ENCODE data around the gene ONECUT3. TPM values are rescaled to one million over a fixed set of nuclear protein-coding genes. Genes with fewer than 3 reads are reported as not detected.

The ONECUT3 gene
- total RNA-seq, 2 experiments from 2014 or later = not detected

DNA sequence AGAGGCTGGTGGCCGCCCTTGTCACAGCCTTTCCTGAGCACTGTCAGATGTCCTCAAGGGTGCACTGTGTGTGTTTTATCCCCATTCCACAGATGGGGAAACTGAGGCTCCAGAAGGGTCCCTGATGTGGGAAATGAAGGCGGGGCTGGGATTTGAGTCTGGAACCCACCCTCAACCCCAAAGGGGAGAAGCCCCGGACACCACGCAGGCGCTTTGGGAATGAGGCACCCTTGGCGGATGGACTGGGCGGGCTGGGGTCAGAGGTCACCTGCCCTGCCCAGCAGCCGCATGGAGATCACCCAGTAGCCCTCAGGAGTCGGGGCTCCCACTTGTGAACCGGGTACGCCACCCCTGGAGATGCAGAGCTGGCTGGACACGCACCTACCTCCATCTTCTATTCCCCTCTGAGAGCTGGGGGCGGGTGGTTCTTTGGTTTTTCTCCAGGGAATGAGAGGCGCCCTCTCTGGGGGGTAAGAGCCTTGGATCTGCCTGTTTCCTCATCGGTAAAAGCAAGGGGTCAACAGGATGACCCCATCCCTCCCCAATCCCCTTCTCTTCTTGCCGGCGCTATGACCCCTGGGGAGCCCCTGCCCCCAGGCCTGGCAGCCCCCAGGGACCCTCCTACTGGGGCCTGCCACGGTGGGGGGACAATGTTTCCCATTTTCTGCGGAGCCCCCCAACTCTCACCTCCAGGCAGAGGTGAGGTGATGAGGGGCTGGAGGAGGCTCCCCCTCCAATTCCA, 8.3 kb upstream of the ONECUT3 start:
- TF ChIP-seq CTCF (IDR thresholded peaks at IDR 0.05) = no peak
- H3K9me3 Mint-ChIP-seq = no peaks in the 10 kb centered on the region
- CTCF ChIA-PET = interaction anchor here (1.0 kb wide), 1 partner anchor 72 kb away, joined by 3 read pairs; no protein-coding TSS in a partner anchor
- H3K36me3 Mint-ChIP-seq (ENCODE audit: low read depth) = no peaks in the 10 kb centered on the region
- ATAC-seq (no peak), DNase-seq (no peak)
- peaks cover 30% of the 10 kb centered on the region for H3K27me3 Mint-ChIP-seq
- no peak overlapping the region for H3K4me3 Mint-ChIP-seq
- peaks cover 7% of the 10 kb centered on the region for H3K4me1 Mint-ChIP-seq (ENCODE audit: low read depth)
- intact Hi-C loops (cut with micrococcal nuclease) = no loop called here
- POLR2A ChIA-PET = no interaction called here
- H3K27ac Mint-ChIP-seq = no peak overlapping the region

- CTCF ChIA-PET = interaction anchor here (1.0 kb wide), 1 partner anchor 73 kb away, joined by 3 read pairs; no protein-coding TSS in a partner anchor
- H3K9me3 Mint-ChIP-seq = no peaks in the 10 kb centered on the region
- DNase-seq = no peak
- intact Hi-C loops (cut with micrococcal nuclease) = no loop called here
- H3K36me3 Mint-ChIP-seq (ENCODE audit: low read depth) = no peaks in the 10 kb centered on the region
- POLR2A ChIA-PET = no interaction called here
- no peak overlapping the region for H3K4me3 Mint-ChIP-seq
- no peak overlapping the region for H3K27ac Mint-ChIP-seq
- no peak for TF ChIP-seq CTCF (IDR thresholded peaks at IDR 0.05)
- peaks cover 34% of the 10 kb centered on the region for H3K27me3 Mint-ChIP-seq
- no peak for ATAC-seq
- H3K4me1 Mint-ChIP-seq (ENCODE audit: low read depth) = peaks cover 11% of the 10 kb centered on the region
These were observed 7.7 kb upstream of the ONECUT3 start for GRCh38 chr19:1745589-1746031.

DNA sequence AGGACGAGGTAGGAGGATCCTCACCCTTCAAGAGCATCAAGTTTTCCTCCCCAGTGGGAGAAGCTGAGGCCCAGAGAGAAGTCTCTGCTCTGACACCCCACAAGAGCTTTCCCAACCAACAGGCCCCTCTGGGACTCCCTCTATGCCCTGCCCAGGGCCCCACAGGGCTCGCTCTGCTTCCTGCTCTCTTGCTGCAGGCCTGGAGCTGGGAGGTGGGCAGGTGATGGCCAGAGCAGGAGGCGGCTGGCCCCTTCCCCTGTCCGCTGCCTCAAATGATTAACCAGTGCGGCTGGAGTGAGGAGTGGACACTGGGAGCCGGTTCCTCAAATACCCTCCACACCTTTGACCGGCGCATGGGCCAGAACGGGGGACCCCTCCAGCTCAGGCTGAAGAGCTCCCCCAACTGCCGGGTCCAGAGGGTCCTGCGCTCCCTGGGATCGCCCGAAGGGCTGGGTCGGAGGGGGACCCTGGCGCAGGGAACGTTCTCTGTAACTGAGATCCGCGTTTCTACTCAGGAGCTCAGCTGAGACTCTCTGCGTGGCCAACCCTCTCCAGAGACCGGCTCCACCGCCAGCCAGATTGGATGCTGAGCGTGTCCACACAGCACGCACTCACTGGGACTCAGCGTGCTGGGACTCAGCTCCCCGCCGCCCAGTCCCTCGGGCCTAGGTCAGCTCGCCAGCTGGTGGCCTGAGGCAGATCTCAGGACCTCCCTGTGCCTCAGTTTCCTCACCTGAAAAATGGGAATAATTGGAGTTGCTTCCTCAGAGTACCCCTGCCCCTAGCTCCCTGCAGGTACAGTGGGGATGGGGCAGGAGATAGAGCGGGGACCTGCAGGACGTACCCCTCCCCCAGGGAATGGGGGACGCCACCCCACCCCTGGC, 6.7 kb upstream of the ONECUT3 start:
- H3K4me3 Mint-ChIP-seq = no peak overlapping the region
- peak; percentile 21 for ATAC-seq
- ChIA-PET CTCF (interaction anchor here (0.6 to 1.8 kb wide), 5 partner anchors 22 to 281 kb away, joined by 3 to 7 read pairs (median 3); no protein-coding TSS in a partner anchor), POLR2A (interaction anchor here (1.0 to 1.7 kb wide), 2 partner anchors 18 to 95 kb away, joined by 3 to 6 read pairs; no protein-coding TSS in a partner anchor)
- H3K27ac Mint-ChIP-seq = no peak overlapping the region
- TF ChIP-seq CTCF (IDR thresholded peaks at IDR 0.05) = no peak
- H3K27me3 Mint-ChIP-seq = peaks cover 42% of the 10 kb centered on the region
- intact Hi-C loops (cut with micrococcal nuclease) = no loop called here
- DNase-seq = no peak
- peaks cover 11% of the 10 kb centered on the region for H3K4me1 Mint-ChIP-seq (ENCODE audit: low read depth)
- H3K36me3 Mint-ChIP-seq (ENCODE audit: low read depth) = no peaks in the 10 kb centered on the region
- no peaks in the 10 kb centered on the region for H3K9me3 Mint-ChIP-seq

GRCh38 chr19:1747285-1748114, 5.8 kb upstream of the ONECUT3 start:
- peak; percentile 81 for ATAC-seq
- intact Hi-C loops (cut with micrococcal nuclease) = no loop called here
- no peaks in the 10 kb centered on the region for H3K9me3 Mint-ChIP-seq
- peak; percentile 76 for DNase-seq
- POLR2A ChIA-PET = interaction anchor here (1.0 to 1.7 kb wide), 2 partner anchors 17 to 96 kb away, joined by 3 to 6 read pairs; no protein-coding TSS in a partner anchor
- no peak overlapping the region for H3K4me3 Mint-ChIP-seq
- CTCF ChIA-PET = interaction anchor here (0.6 to 1.8 kb wide), 5 partner anchors 21 to 282 kb away, joined by 3 to 7 read pairs (median 3); no protein-coding TSS in a partner anchor
- H3K36me3 Mint-ChIP-seq (ENCODE audit: low read depth) = no peaks in the 10 kb centered on the region
- H3K27me3 Mint-ChIP-seq = peaks cover 49% of the 10 kb centered on the region
- no peak overlapping the region for H3K27ac Mint-ChIP-seq
- peaks cover 11% of the 10 kb centered on the region for H3K4me1 Mint-ChIP-seq (ENCODE audit: low read depth)
- no peak for TF ChIP-seq CTCF (IDR thresholded peaks at IDR 0.05)
